Testis (tissue), 3 donors: ENCODE results near the gene GYG2. TPM values are rescaled to one million over a fixed set of nuclear protein-coding genes. Genes with fewer than 3 reads are reported as not detected.

Experiments
- DNase-seq: peaks from one replicate; pipeline ENCODE4 v3.0.0-alpha.2; 2019
- H3K27ac ChIP-seq, 2 donors: fragments of 200-600 bp; sonication (generic); one replicate each; pipeline ENCODE4 v1.5.1; 2019
- H3K27me3 ChIP-seq: fragments of 200-600 bp; sonication (generic); one replicate; pipeline ENCODE4 v1.5.1; 2019
- H3K36me3 ChIP-seq: fragments of 200-600 bp; sonication (generic); one replicate; pipeline ENCODE4 v1.5.1; 2017; ENCODE audit warnings: low read depth; ENCODE audit errors: missing control alignments
- H3K4me1 ChIP-seq: fragments of 200-600 bp; sonication (generic); one replicate; pipeline ENCODE4 v1.5.1; 2019
- H3K4me3 ChIP-seq, 2 donors: fragments of 200-600 bp; sonication (generic); one replicate each; pipeline ENCODE4 v1.5.1; 2017 to 2019
- H3K9me3 ChIP-seq: fragments of 200-600 bp; sonication (generic); one replicate; pipeline ENCODE4 v1.5.1; 2017
- POLR2A ChIP-seq: fragments of 450-650 bp; IDR thresholded peaks from one replicate; pipeline ENCODE4 v1.6.1; 2017; ENCODE audit warnings: antibody characterized with exemption, mild to moderate bottlenecking, moderate library complexity
- WGBS, 2 donors: methylation state at CpG; one replicate each; pipeline ENCODE4 v1.1.5; 2018; 5-methylcytosine and 5-hydroxymethylcytosine counted together
- intact Hi-C: fragments of 100-400 bp; cut with DNase I; formaldehyde crosslinking; loops from one replicate; pipeline ENCODE4 v1.15.1; 2023; ENCODE audit warnings: low total_unique reads
- polyA plus RNA-seq: library from polyadenylated mRNA; stranded (reverse); fragments of 350-450 nt; fragmentation: Illumina TruSeq; extraction: RNeasy Lipid Tissue Mini Kit (QIAGEN cat#74804); gene quantifications from one replicate; pipeline ENCODE4 v1.2.3, GENCODE V29; 2014; ENCODE audit warnings: low read depth, low replicate concordance; ENCODE audit not compliant: insufficient read depth
- total RNA-seq, 2 donors: library from RNA; depleted of rRNA; stranded (reverse); fragments of >200 nt; gene quantifications; one replicate each; pipeline ENCODE4 v1.2.3, GENCODE V29; 2016
- TF ChIP-seq, protein P1 (sequence below), 3 experiments: fragments of 450-650 bp in 2 of 3; fragments of 200-600 bp in 1 of 3; sonication (generic) in 1 of 3; IDR thresholded peaks; one replicate each; pipeline ENCODE4 v1.5.1; 2016 to 2019; ENCODE audit warnings: antibody characterized with exemption in 3 of 3, mild to moderate bottlenecking in 2 of 3, moderate library complexity in 1 of 3

Gene GYG2
- total and polyA plus RNA-seq, 3 donors from 2014 or later = 2.2 to 2.6 (median 2.4) TPM

DNA sequence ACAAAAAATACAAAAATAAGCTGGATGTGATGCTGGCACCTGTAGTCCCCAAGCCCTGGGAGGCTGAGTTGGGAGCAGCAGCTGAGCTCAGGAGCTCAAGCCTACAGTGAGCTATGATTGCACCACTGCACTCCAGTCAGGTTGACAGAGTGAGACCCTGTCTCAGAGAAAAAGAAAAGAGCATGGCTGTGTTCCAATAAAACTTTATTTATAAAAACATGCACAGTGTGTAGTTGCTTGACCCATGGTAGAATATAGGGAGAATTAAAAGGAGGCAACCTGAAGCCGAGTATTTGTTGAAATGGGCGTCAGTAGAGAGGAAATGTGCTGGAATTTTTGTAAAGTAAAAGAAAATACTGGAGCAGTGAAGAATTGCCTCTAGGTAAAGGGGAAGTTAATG, 27.0 kb downstream of the GYG2 start:
- TF ChIP-seq, protein P1, sequence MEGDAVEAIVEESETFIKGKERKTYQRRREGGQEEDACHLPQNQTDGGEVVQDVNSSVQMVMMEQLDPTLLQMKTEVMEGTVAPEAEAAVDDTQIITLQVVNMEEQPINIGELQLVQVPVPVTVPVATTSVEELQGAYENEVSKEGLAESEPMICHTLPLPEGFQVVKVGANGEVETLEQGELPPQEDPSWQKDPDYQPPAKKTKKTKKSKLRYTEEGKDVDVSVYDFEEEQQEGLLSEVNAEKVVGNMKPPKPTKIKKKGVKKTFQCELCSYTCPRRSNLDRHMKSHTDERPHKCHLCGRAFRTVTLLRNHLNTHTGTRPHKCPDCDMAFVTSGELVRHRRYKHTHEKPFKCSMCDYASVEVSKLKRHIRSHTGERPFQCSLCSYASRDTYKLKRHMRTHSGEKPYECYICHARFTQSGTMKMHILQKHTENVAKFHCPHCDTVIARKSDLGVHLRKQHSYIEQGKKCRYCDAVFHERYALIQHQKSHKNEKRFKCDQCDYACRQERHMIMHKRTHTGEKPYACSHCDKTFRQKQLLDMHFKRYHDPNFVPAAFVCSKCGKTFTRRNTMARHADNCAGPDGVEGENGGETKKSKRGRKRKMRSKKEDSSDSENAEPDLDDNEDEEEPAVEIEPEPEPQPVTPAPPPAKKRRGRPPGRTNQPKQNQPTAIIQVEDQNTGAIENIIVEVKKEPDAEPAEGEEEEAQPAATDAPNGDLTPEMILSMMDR (IDR thresholded peaks at IDR 0.05) = no peak
- no peak overlapping the region for H3K27ac ChIP-seq
- 83 to 94% methylated on average over 2 of the region's 2 CpGs for WGBS, 2 donors
- intact Hi-C loops = no loop called here
- H3K36me3 ChIP-seq = no peaks in the 10 kb centered on the region
- no peak overlapping the region for H3K4me3 ChIP-seq
- no peaks in the 10 kb centered on the region for H3K4me1 ChIP-seq
- H3K27me3 ChIP-seq = no peaks in the 10 kb centered on the region
- no peaks in the 10 kb centered on the region for H3K9me3 ChIP-seq
- DNase-seq = no peak

GRCh38 chrX:2857566-2857965, 28.8 kb downstream of the GYG2 start:
- 84 to 90% methylated on average over 3 of the region's 3 CpGs for WGBS, 2 donors
- intact Hi-C loops = no loop called here
- no peak overlapping the region for H3K4me3 ChIP-seq
- no peaks in the 10 kb centered on the region for H3K36me3 ChIP-seq
- no peaks in the 10 kb centered on the region for H3K27me3 ChIP-seq
- no peaks in the 10 kb centered on the region for H3K9me3 ChIP-seq
- H3K4me1 ChIP-seq = no peaks in the 10 kb centered on the region
- no peak for DNase-seq
- no peak overlapping the region for H3K27ac ChIP-seq
- TF ChIP-seq, protein P1 (IDR thresholded peaks at IDR 0.05) = no peak
- no peak for TF ChIP-seq POLR2A

DNA sequence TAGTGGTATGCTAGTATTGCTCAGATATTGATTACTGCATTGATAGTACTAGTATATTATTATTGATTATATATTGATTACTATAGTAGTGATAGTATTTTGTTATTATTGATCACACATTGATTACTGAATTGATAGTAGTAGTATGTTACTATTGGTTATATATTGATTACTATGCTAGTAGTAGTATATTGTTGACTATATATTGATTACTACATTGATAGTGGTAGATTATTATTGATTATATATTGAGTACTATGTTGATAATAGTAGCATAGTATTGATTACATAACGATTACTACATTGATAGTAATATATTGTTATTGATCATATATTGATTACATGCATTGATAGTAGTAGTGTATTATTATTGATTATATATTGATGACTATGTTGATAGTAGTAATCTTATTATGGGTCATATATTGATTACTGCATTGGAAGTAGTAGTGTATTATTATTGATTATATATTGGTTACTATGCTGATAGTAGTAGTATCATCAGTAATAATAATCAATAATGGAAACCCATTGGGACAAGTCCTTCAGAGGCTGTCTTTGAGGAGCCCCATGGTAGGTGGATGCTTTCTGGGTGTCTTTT, 30.6 kb downstream of the GYG2 start:
- Histone ChIP-seq H3K27me3 (no peaks in the 10 kb centered on the region), H3K4me1 (no peaks in the 10 kb centered on the region), H3K9me3 (no peaks in the 10 kb centered on the region), H3K36me3 (no peaks in the 10 kb centered on the region), H3K27ac (no peak overlapping the region), H3K4me3 (no peak overlapping the region)
- 89 to 92% methylated on average over 1 of the region's 1 CpG for WGBS, 2 donors
- DNase-seq = no peak
- intact Hi-C loops = no loop called here
- TF ChIP-seq, protein P1 (IDR thresholded peaks at IDR 0.05) = no peak
- TF ChIP-seq POLR2A = no peak

GRCh38 chrX:2862404-2862803, 33.7 kb downstream of the GYG2 start:
- no peak for DNase-seq
- Histone ChIP-seq H3K4me3 (no peak overlapping the region), H3K4me1 (no peaks in the 10 kb centered on the region), H3K36me3 (no peaks in the 10 kb centered on the region), H3K27me3 (no peaks in the 10 kb centered on the region), H3K27ac (no peak overlapping the region), H3K9me3 (no peaks in the 10 kb centered on the region)
- whole genome bisulfite sequencing, 2 donors = 67 to 74% methylated on average over 3 to 9 of the region's 9 CpGs
- TF ChIP-seq POLR2A = no peak
- TF ChIP-seq, protein P1 (IDR thresholded peaks at IDR 0.05) = no peak
- intact Hi-C loops = no loop called here

GRCh38 chrX:2863646-2864045, 34.9 kb downstream of the GYG2 start:
- Histone ChIP-seq H3K27ac (no peak overlapping the region), H3K4me1 (no peaks in the 10 kb centered on the region), H3K4me3 (no peak overlapping the region), H3K9me3 (no peaks in the 10 kb centered on the region), H3K27me3 (no peaks in the 10 kb centered on the region), H3K36me3 (no peaks in the 10 kb centered on the region)
- WGBS, 2 donors = 71 to 87% methylated on average over 3 to 6 of the region's 6 CpGs
- DNase-seq = no peak
- intact Hi-C loops = no loop called here
- no peak for TF ChIP-seq POLR2A
- TF ChIP-seq, protein P1 (IDR thresholded peaks at IDR 0.05) = no peak
